Upper lobe of right lung (tissue), 1 donor: ENCODE data around the gene MTSS2. TPM values are rescaled to one million over a fixed set of nuclear protein-coding genes. Genes with fewer than 3 reads are reported as not detected.

ENCODE experiments used
- ATAC-seq: fragments of 200-7000 bp; cut with Tn5 transposase; one replicate; pipeline ENCODE4 v1.9.1; 2020; ENCODE audit warnings: mild to moderate bottlenecking, moderate library complexity
- DNase-seq: peaks from one replicate; pipeline ENCODE4 v3.0.0-alpha.2; 2020
- H3K27ac ChIP-seq: fragments of 200-600 bp; one replicate; pipeline ENCODE4 v1.8.0; 2022
- H3K27me3 ChIP-seq: fragments of 200-600 bp; one replicate; pipeline ENCODE4 v1.8.0; 2022; ENCODE audit warnings: mild to moderate bottlenecking
- H3K36me3 ChIP-seq: fragments of 200-600 bp; one replicate; pipeline ENCODE4 v1.8.0; 2022
- H3K4me1 ChIP-seq: fragments of 200-600 bp; one replicate; pipeline ENCODE4 v1.8.0; 2022
- H3K4me3 ChIP-seq: fragments of 200-600 bp; one replicate; pipeline ENCODE4 v1.8.0; 2022; ENCODE audit warnings: mild to moderate bottlenecking
- H3K9me3 ChIP-seq: fragments of 200-600 bp; one replicate; pipeline ENCODE4 v1.8.0; 2022
- CTCF ChIP-seq: fragments of 200-600 bp; IDR thresholded peaks from one replicate; pipeline ENCODE4 v1.8.0; 2022; ENCODE audit warnings: antibody characterized with exemption
- intact Hi-C: fragments of 100-400 bp; cut with DNase I; formaldehyde crosslinking; loops from one replicate; pipeline ENCODE4 v1.11.0; 2022
- total RNA-seq: library from RNA; stranded (reverse); fragmentation: NEBNext Ultra II Directional; extraction: Animal tissue kit (Norgen Biotek cat#: 25700); gene quantifications from one replicate; pipeline ENCODE4 v1.2.1, GENCODE V29; 2021
- donor health status: DM: no; HTN: yes; CAD: no; lungs with severe emphysema.

Gene MTSS2
- total RNA-seq, 1 donor from 2014 or later: 81.3 TPM

- ATAC-seq: no peak
- Histone ChIP-seq H3K27me3 (no peaks in the 10 kb centered on the region), H3K27ac (no peak overlapping the region), H3K4me3 (no peak overlapping the region), H3K9me3 (no peaks in the 10 kb centered on the region), H3K4me1 (peaks cover 35% of the 10 kb centered on the region), H3K36me3 (no peaks in the 10 kb centered on the region)
- intact Hi-C loops: no loop called here
- DNase-seq: no peak
- no peak for TF ChIP-seq CTCF
Observed at GRCh38 chr16:70712942-70713341, 27.1 kb upstream of the MTSS2 start.

- DNase-seq (no peak), ATAC-seq (no peak)
- H3K27ac ChIP-seq: no peak overlapping the region
- no peak overlapping the region for H3K4me3 ChIP-seq
- no peak for TF ChIP-seq CTCF
- intact Hi-C loops: no loop called here
- no peaks in the 10 kb centered on the region for H3K9me3 ChIP-seq
- H3K27me3 ChIP-seq: no peaks in the 10 kb centered on the region
- no peaks in the 10 kb centered on the region for H3K36me3 ChIP-seq
- H3K4me1 ChIP-seq: peaks cover 40% of the 10 kb centered on the region
Observed at GRCh38 chr16:70712359-70712758, 26.5 kb upstream of the MTSS2 start.

- H3K9me3 ChIP-seq: no peaks in the 10 kb centered on the region
- peaks cover 40% of the 10 kb centered on the region for H3K4me1 ChIP-seq
- intact Hi-C loops: no loop called here
- H3K27ac ChIP-seq: no peak overlapping the region
- H3K4me3 ChIP-seq: no peak overlapping the region
- DNase-seq: no peak
- ATAC-seq: peak; percentile 12
- H3K27me3 ChIP-seq: no peaks in the 10 kb centered on the region
- TF ChIP-seq CTCF: no peak
- H3K36me3 ChIP-seq: no peaks in the 10 kb centered on the region
Observed at GRCh38 chr16:70711211-70712031, 25.6 kb upstream of the MTSS2 start.

GRCh38 chr16:70710422-70711210 is 24.8 kb upstream of the MTSS2 start:
- ATAC-seq (no peak), DNase-seq (no peak)
- peak overlapping the region; percentile 58 for H3K27ac ChIP-seq
- H3K36me3 ChIP-seq: no peaks in the 10 kb centered on the region
- no peak overlapping the region for H3K4me3 ChIP-seq
- intact Hi-C loops: no loop called here
- no peaks in the 10 kb centered on the region for H3K27me3 ChIP-seq
- no peaks in the 10 kb centered on the region for H3K9me3 ChIP-seq
- TF ChIP-seq CTCF: no peak
- H3K4me1 ChIP-seq: peaks cover 32% of the 10 kb centered on the region

- H3K4me3 ChIP-seq: no peak overlapping the region
- H3K27me3 ChIP-seq: no peaks in the 10 kb centered on the region
- intact Hi-C loops: no loop called here
- no peaks in the 10 kb centered on the region for H3K36me3 ChIP-seq
- ATAC-seq (no peak), DNase-seq (no peak)
- H3K4me1 ChIP-seq: peaks cover 26% of the 10 kb centered on the region
- H3K27ac ChIP-seq: peak overlapping the region; percentile 58
- TF ChIP-seq CTCF: no peak
- no peaks in the 10 kb centered on the region for H3K9me3 ChIP-seq
Observed at GRCh38 chr16:70709942-70710341, 24.1 kb upstream of the MTSS2 start.
